Uterus (tissue), 2 donors: ENCODE results near the gene NATD1.

Source experiments
- CTCF ChIP-seq, 4 experiments: fragments of 200-600 bp in 2 of 4; fragments of 450-650 bp in 2 of 4; sonication (generic) in 2 of 4; IDR thresholded peaks; one replicate each; pipeline ENCODE4 v1.5.1; 2016 to 2019; ENCODE audit warnings: antibody characterized with exemption in 4 of 4, mild to moderate bottlenecking in 2 of 4, moderate library complexity in 1 of 4
- POLR2A ChIP-seq, 2 donors: fragments of 450-650 bp; IDR thresholded peaks; one replicate each; pipeline ENCODE4 v1.6.1; 2016; ENCODE audit warnings: antibody characterized with exemption in 2 of 2, mild to moderate bottlenecking in 1 of 2, moderate library complexity in 1 of 2

GRCh38 chr17:21249920-21250703 is 3.1 kb downstream of the NATD1 start:
- no peak for TF ChIP-seq POLR2A (IDR thresholded peaks at IDR 0.05)
- TF ChIP-seq CTCF (IDR thresholded peaks at IDR 0.05) = no peak
